ENCODE results near the gene ADGRE1.
A peak's percentile ranks its signal among the peaks of the same experiment; 100 is the strongest.

The ADGRE1 gene

GRCh38 chr19:6876748-6877147 is 10.6 kb upstream of the ADGRE1 start:
- no peak for DNase-seq (ENCODE audit: low spot score)
- TF ChIP-seq CTCF (IDR thresholded peaks at IDR 0.05; ENCODE audit: extremely low read depth, missing control alignments): no peak

GRCh38 chr19:6877766-6878165 is 9.6 kb upstream of the ADGRE1 start:
- DNase-seq (ENCODE audit: low spot score): no peak
- no peak for TF ChIP-seq CTCF (IDR thresholded peaks at IDR 0.05; ENCODE audit: extremely low read depth, missing control alignments)

- DNase-seq (ENCODE audit: low spot score): no peak
- TF ChIP-seq CTCF (IDR thresholded peaks at IDR 0.05; ENCODE audit: extremely low read depth, missing control alignments): no peak
Measured at GRCh38 chr19:6886277-6886897, 992 bp upstream of the ADGRE1 start.

GRCh38 chr19:6888967-6889366 is 1.6 kb downstream of the ADGRE1 start:
- no peak for TF ChIP-seq CTCF (IDR thresholded peaks at IDR 0.05; ENCODE audit: extremely low read depth, missing control alignments)
- DNase-seq (ENCODE audit: low spot score): no peak

GRCh38 chr19:6890401-6890913 is 3.1 kb downstream of the ADGRE1 start:
- TF ChIP-seq CTCF (IDR thresholded peaks at IDR 0.05; ENCODE audit: extremely low read depth, missing control alignments): no peak
- DNase-seq (ENCODE audit: low spot score): no peak

GRCh38 chr19:6890938-6891337 is 3.6 kb downstream of the ADGRE1 start:
- no peak for DNase-seq (ENCODE audit: low spot score)
- TF ChIP-seq CTCF (IDR thresholded peaks at IDR 0.05; ENCODE audit: extremely low read depth, missing control alignments): no peak

GRCh38 chr19:6891761-6892385 is 4.5 kb downstream of the ADGRE1 start:
- DNase-seq (ENCODE audit: low spot score): peak; percentile 32
- no peak for TF ChIP-seq CTCF (IDR thresholded peaks at IDR 0.05; ENCODE audit: extremely low read depth, missing control alignments)

Measured in GM20000 (cell line).